ENCODE data around the gene ZNF500.
"Not testable (repeated sequence)": the region's sequence is repeated elsewhere in the genome, so short reads cannot be mapped to it uniquely, and the experiment has no call there.

Gene ZNF500

DNA sequence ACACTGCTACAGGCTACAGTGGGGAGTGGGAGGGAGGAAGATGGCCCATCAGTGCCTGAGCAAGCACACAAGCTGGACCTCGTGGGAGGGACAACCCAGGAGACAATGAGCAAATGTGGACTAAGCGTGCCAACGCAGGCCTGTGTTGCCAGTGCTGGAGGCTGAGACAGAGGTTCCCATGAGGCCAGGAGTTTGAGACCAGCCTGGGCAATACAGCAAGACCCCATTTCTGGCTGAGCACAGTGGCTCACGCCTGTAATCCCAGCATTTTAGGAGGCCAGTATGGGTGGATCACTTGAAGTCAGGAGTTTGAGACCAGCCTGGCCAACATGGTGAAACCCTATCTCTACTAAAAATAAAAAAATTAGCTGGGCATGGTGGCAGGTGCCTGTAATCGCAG, 28.6 kb downstream of the ZNF500 start:
- DNase-seq = not testable (repeated sequence)

DNA sequence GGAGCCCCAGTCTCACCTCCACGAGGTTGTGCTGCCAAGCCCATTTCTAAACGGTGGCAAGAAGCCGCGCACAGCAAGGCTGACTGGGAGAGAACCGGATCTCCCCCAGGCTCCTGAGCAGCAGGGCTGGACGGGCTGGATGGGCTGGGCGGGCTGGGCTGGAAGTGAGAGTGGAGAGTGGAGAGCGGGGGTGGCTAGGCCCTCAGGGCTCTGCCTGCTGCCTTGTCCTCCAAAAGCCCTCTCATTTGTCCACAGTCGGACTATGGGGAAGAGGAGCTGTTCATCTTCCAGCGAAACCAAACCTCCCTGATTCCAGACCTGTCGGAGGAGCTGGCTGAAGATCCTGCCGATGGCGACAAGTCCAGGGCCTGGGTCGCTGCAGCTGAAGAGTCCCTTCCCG, 29.4 kb downstream of the ZNF500 start:
- no peak for DNase-seq

DNA sequence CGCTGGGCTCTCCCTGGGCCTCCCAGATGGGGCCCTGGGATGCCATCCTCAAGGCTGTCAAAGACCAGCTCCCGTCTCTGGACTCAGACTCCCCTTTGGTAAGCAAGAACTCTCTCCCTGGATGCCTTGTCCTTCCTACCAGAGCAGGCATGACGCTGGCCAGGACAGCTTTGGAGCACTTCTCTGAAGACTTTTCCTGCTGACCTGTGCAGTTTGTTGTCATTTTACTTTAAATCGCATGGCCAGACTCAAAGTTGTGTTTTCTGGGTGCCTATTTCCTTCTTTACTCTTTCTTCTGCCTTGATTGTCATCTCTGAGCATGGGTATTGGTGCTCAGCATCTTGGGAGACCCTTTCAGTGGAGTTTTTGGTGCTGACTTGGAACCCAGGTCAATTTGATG, 30.4 kb downstream of the ZNF500 start:
- no peak for DNase-seq

DNA sequence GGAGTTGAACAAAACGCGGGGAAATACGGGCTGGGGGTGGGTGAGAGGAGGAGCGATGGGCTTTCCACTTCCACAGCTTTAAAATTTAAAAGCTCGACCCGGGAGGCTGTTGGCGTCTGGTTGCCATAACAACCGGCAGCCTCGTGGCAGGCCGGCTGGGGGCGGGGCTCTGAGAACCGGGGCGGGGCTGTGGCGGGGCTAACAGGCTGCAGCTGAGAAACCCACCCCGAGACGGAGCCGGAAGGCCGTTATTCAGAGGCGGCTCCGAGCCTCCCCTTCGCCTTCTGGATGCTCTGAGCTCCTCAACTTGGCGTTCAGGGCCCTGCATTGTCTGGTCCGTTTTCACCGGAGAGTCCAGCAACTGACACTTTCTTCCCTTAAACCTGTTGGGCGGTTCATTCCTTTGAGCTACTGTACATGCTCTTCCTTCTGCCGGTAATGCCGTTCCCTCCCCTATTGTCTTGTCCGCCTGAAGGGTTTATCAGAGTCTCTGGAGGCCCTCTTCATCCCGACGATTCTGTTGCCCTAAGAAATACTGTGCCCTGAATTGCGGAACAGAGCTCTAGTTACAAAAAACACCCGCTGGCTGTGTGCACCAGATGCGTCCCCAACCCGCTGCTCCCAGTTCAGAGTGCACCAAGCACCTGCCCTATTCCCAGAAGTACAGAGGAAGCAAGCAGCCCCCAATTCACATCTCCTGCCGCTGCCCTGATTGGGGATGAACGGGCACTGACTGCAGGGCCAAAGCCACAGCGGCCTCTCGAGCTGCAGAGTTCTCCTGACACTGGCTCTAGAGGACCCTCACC, 32.0 kb downstream of the ZNF500 start:
- peak; percentile 94 for DNase-seq

DNA sequence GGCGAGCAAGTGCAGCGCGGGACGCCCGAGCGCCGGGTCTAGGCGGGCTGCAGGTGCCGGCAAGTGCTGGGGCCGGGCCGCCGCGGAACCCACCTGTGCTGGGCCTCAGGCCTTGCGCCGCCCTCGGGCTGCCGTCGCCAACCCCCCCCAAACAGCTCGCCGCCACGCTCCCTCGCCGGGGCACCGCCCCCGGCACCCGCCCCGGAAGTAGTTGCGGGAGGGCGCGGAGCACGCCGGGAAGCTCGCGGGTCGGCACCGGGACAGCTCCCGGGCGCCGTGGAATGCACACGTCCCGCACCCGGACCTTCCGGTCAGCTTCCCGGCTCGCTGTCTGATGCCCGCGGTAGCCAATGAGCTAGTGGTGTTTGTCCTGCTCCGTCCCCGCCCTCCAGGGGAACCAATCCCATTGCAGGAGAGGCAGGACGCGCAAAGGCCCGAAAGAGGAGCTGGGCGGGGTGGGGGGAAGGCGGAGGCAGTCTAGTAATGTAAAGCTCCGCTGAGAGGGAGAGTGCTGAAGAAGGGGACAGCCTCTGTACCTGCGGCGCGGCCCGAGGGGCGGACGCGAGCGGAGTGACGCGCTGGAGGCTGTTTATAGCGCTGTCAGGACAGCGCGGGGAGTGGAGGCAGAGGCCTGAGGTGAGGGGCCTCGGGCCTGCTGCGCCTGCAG, 32.8 kb downstream of the ZNF500 start, which contains the start of the genes ANKS3 and DNAAF8:
ANKS3 (minus strand) TSS at position 209 of the 667 bp plus-strand sequence. CDS start 4,122 bp downstream, outside the sequence.
DNAAF8 (plus strand) TSS at position 475 of the 667 bp plus-strand sequence. CDS start 1,978 bp downstream, outside the sequence.
- DNase-seq = peak; percentile 69

DNA sequence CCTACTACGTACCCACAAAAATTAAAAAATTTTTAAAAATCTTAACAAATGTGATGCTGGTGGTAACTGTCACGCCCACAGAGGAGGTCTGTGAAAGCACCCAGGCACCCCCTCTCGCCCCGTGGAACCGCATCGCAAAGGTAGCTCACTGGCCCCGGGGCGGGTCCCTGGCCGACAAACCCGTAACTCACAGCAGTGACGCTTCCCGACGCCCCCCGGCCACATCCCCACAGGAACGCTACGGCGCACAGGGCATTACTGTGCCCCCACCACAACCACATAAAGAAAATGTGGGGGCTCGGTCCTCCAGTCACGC, 33.3 kb downstream of the ZNF500 start:
- peak; percentile 3 for DNase-seq

DNA sequence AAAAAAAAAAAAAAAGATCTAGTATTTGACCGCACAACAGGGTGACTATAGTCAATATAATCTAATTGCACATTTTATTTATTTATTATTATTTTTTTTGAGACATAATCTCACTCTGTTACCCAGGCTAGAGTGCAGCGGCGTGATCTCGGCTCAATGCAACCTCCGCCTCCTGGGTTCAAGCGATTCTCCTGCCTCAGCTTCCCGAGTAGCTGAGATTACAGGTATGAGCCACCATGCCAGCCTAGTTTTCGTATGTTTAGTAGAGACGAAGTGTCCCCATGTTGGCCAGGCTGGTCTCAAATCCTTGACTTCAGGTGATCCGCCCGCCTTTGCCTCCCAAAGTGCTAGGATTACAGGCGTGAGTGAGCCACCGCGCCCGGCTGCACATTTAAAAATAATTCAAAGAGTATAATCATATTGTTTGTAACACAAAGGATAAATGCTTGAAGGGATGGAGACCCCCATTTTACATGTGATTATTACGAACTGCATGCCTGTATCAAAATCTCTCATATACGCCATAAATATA, 33.7 kb downstream of the ZNF500 start:
- no peak for DNase-seq

DNA sequence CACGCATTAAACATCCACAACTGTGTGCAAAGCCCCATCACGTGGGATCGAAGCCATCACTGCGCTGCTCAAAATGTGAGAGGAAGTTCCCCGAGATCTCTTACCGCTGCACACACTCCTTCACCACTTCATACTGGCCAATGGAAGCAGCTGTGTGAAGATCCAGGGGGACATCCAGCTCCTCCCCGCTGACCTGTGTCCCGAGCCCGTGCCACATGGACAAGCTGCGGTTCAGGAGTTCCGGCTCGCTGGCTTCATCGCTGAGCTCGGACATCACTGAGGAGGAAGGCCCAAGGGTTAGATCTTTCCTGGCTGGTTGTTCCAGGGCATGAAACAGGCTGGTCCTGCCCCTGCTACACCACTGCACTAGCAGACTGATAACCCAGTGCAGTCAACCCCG, 37.1 kb downstream of the ZNF500 start:
- no peak for DNase-seq

DNA sequence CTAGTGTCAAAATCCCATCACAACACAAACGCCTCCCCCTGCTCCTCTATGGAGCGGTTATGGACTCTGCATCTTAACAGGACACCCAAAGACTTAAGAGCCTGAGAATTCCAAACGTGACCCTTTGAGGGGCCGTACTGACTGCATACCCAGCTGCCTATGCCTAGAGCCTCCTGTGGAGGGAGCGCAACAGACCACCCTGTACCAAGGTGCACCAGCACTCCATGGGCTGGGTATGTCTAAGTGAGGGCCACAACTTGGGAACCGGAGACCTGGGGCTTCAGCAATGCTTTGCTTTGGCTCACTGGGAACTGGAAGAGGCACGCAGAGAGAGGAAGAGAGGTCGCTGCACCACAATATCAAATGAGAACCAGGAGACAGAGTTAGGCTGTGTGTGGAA, 38.3 kb downstream of the ZNF500 start:
- no peak for DNase-seq

DNA sequence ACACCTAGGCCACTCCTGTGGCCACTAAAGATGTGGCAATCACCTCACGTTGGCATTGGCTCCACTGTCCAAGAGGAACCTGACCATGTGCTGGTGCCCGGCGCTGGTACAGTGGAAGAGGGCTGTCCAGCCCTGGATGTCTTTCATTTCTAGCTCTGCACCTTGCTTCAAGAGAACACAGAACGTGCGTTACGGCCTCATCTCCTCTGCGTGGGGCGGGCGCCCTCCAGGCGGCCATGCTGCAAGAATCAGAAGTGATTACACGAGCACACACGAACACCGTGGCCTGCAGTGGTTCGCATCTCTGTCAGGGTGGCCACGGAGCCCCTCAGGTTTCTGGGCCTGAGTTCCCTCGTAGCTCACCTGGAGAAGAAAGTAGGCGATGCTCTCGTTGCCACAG, 40.3 kb downstream of the ZNF500 start:
- DNase-seq = no peak

DNA sequence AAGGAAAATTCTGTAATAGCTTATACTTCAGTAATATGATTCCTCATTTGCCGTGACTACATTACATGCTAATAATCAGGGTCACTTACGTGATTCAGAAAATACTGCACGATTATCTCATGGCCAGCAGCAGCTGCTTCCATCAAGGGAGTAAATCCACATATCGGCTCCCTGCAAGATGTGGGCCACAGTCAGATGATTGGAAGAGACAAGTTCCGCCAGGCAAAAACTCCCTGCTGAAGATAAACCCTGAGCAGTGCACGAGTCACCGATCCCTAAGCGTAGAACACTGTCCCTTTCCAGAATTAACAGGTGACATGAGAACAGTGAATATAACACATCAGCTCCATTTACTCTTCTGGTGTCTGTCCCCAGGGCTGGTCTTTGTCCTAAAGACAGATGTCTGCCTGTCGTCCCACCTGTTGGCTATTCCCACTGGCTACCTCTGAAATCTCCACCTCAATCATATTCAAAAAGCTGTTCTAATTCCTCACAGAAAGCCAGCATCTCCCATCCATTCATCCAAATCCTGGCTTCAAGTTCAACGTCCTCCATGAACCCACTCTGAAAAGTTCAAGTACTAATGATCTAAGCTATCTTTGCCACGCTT, 42.2 kb downstream of the ZNF500 start:
- DNase-seq = no peak

DNA sequence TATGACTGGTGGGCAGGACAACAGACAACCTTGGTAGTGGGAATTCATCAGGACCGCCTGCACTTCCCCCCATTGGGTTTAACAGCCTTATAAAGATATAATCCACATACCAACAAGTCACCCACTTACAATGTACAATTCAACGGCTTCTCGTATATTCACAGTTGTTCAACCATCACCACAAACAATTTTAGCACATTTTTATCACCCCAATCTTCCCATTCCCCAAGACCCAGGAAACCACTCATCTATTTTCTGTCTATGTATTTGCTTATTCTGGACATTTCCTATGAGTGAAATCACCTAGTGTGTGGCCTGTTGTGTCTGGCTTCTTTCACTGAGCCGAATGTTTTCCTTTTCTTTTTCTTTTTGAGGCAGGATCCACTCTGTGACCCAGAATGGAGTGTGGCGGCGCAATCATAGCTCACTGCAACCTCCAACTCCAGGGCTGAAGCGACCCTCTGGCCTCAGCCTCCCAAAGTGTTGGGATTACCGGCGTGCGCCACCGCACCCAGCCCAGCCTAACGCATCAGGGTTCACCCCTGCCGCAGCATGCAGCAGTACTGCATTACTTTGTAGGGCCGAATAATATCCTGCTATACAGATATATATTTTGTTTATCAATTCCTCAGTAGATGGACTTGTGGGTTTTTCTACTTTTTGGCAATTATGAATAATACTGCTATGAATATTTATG, 43.7 kb downstream of the ZNF500 start:
- DNase-seq = no peak

DNA sequence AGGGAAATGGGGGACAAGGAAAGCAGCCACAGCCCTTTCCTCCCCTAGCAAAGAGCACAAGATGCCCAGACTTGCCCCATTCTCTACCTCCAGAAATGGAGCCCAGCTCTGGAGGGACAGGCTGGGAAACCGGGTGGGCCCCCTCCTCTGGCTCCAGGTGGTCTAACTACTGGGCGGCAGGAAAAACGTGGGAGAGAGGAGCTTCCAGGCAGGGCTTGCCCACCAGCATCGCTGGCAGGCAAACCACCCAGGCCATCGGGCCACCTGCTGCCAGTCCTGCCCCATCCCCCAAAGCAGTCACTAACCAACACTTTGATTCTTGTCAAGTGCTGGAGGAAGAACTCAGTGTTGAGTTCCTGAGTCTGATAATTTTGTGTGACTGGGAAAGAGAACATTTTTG, 48.5 kb downstream of the ZNF500 start:
- no peak for DNase-seq

DNA sequence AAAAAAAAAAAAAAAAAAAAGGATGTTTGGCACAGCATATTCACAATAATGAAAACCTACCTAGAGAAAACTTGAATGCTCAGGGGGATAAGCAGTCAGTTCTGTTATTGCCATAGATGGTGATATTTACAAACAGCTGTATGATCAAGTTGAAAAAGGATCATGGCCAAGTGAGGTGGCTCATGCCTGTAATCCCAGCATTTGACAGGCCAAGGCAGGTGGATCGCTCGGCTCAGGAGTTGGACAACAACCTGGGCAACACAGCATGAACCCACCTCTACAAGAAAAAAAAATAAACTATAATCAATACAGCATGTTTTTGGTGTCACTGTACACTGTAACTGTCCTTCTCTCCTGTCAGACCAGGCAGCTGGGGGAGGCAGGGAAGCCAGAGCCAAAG, 52.0 kb downstream of the ZNF500 start:
- no peak for DNase-seq

DNA sequence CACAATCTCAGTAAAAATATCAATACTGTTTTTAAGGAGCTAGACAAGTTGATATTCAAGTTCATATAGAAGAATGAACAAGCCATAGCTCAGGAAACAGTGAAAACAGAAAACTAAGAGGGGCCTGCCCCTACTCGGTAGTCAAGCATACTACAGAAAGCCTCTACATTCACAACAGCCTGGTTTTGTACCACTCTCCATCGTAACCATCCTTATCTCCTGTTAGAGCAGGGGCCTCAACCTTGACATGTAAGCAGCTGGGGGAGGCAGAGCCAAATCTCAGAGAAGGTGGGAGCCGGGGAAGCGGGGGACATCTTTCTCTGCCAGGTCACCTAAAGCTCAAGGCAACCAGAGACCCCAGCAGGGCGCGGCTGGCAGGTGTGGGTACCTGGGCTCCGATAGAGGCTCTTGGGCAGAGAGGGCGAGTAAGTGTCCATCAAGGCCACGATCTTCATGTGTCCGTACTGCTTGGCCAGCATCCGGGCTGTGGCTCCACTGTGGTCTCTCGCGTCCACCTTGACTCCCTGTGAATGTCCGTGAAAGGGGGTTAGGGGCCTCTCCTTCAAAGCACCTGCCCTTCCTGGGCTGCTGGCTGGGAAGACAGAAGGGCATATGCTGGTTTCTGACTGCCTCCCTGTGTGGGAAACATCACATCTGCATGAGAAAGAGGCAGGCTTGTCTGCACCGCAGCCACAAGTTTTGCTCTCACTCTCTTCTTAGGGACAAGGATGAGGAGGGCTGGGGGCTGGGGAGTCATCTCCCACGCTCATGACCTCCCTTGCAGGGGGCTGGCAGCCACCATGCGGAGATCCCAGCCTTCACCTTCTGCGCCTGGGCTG, 53.1 kb downstream of the ZNF500 start:
- no peak for DNase-seq

DNA sequence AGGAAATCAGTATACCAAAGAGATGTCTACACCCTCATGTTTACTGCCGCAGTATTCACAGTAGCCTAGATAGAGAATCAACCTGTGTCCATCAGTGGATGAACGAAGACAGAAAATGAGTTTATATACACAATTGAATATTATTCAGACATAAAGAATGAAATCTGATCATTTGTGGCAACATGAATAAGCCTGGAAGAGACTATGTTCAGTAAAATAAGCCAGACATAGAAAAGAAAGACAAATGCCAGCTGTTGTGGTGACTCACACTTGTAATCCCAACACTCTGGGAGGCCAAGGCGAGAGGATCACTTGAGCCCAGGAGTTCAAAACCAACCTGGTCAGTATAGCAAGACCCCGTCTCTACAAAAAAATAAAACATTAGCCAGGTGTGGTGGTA, 57.5 kb downstream of the ZNF500 start:
- no peak for DNase-seq

DNA sequence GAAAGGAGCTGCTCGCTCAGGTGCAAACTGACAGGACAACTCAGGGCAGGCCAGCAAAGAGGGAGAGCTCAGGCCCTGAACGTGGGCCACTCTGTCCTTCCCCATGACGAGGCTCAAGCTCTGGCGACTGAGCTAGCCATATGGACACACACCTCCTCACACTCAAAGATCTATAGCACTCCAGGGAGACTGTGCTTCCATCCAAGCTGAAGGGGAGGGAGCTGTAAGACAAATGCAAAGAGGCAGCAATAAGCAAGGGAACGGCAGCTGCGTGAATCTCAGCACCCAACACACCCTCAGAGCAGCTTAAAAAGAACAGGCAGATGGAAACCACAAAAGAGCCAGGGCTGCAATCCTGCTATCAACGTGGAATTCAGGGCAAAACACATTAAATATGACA, 60.1 kb downstream of the ZNF500 start:
- no peak for DNase-seq

DNA sequence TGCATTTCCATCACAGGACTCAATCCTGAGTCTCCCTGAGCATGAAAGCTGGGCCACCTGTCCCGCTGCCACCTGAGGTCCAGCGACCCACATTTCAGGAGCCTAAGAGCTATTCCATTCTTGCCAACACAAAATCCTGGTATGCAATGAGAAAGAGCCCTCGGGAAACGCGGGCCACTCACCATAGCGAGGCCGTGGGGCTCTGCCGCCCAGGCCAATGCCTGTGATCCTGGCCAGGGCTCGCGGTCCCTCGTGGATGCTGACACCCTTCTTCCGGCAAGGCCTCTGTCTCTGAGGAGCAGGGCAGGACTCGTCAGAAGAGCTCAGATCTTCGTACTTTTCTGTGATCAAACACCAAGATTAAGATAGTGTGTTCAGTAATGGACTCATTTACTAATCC, 62.0 kb downstream of the ZNF500 start:
- DNase-seq = no peak

DNA sequence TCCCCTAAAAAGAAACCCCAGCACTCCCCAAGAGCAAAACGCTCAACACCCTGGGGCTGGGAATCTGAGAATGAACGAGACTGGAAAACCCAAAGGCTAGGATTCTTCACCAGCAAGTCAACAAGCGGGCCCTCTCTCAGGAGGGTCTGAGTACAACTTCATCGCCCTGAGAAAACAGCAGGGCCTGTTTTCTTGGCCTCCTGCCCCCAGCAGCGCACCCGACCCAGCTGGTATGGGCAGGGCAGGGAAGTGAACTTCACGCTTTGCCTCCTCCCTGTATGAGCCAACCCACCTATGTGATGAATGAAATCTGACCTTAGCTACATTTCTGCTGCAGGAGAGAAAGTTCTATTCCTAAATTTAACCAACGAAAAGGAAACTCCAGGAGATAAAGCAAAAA, 62.5 kb downstream of the ZNF500 start:
- DNase-seq = no peak

DNA sequence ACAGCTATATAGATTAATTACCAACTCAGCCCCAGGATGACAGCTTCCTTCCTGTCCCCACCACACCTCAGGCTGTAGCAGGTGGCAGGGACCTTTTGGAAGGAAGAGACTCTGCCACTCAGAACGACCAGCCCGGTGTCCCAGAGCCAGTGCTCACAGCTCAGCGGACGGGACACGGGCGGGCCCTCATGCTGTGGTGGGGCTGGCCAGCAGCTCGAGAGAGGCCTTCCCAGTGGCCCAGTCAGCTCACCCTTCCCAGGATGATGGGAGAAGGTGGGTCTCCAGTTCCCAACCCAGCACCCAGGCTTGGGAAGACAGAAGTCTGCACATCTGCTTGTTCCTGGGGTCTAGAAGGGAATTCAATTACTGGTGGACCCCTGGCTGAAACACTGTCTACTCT, 63.1 kb downstream of the ZNF500 start:
- DNase-seq = no peak

DNA sequence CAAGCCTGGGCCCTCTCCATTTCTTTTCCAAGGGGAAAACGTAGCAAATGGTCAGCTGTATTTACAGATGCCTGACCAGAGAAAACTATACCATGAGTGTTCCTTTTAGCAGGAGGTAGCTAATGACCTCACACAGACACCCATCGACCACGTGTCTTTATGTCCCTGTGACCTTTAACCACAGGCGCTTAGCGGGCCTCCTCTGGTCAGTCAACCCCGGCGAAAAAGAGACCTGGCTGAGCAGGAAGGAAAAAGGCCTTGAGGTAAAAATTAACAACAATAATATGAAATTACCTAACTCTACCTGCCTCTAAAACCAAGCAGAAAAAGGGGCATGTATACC, 64.5 kb downstream of the ZNF500 start:
- DNase-seq = no peak

DNA sequence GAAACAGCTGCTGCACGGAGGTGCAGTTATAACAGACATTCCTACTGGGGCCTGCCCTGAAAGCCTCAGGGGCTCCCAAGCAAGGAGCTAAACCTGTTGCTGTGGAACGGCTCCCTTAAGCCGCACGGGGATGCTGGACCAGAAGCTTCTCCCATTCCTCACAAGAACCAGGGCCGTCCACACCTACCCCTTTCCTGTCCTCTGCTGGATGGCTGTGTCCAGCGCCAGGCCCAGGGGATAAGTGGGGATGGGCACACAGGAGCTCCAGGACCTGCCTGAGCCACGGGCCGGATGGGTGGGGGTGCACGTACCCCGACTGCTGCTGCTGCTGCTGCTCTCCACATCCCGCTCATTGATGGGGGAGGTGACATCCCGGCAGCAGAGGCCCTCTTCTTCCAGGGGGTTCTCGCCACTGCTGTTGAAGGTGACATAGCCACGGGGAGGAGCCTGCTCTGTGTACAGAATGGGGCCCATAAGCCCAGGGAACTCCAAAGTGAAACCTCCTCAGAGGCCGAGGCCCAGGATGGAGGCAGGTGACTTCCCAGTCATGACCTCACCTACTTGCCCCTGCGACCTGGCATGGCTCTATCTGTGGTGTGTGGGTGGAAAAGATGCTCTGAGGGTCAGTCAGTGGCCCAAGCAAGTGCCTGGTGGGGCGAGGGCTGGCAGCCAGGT, 65.0 kb downstream of the ZNF500 start:
- DNase-seq = no peak
